IMR-90 (cell line): ENCODE measurements around the gene PRR12. TPM values are rescaled to one million over a fixed set of nuclear protein-coding genes. Genes with fewer than 3 reads are reported as not detected.

Experiments used
- ATAC-seq: fragments of 200-7000 bp; cut with Tn5 transposase; 2 replicates; pipeline ENCODE4 v1.9.1; 2020; ENCODE audit warnings: low read depth, mild to moderate bottlenecking, moderate library complexity
- BruUV-seq: library from RNA; stranded (reverse); fragments of 400-500 nt; replicated peaks from 2 replicates; lab custom pipeline; 2021; lab: Mats Ljungman, UMichigan
- CTCF ChIA-PET: fragments of 300-600 bp; formaldehyde crosslinking; extraction: SDS; loops from one replicate; lab custom pipeline; 2021; ENCODE audit warnings: antibody characterized with exemption; lab: Yijun Ruan, JAX
- POLR2A ChIA-PET: fragments of 300-600 bp; sonication (Branson Sonifier 250); formaldehyde crosslinking; loops from one replicate; lab custom pipeline; 2022; ENCODE audit warnings: antibody characterized with exemption; ENCODE audit not compliant: unreplicated experiment; lab: Charles Lee
- DNase-seq: peaks from one replicate; pipeline ENCODE4 v3.0.0; 2013
- H2AFZ ChIP-seq: replicated peaks from 2 replicates; pipeline ENCODE3; 2013; ENCODE audit warnings: low read length, mild to moderate bottlenecking; ENCODE audit not compliant: poor library complexity
- H2AK5ac ChIP-seq: 2 replicates; pipeline ENCODE4 v1.6.1; 2013; ENCODE audit warnings: low read depth, low read length, inconsistent platforms
- H2AK9ac ChIP-seq: replicated peaks from 2 replicates; pipeline ENCODE3; 2013; ENCODE audit warnings: mild to moderate bottlenecking, low read depth, low read length, moderate library complexity; ENCODE audit not compliant: poor library complexity
- H2BK120ac ChIP-seq: 2 replicates; pipeline ENCODE4 v1.6.1; 2013; ENCODE audit warnings: low read depth, low read length, inconsistent platforms
- H2BK15ac ChIP-seq: 3 replicates; pipeline ENCODE4 v1.6.1; 2013; ENCODE audit warnings: low read depth, low read length, inconsistent platforms
- H2BK20ac ChIP-seq: 2 replicates; pipeline ENCODE4 v1.6.1; 2013; ENCODE audit warnings: low read depth, mild to moderate bottlenecking, inconsistent platforms, low read length, moderate library complexity
- H2BK5ac ChIP-seq: 2 replicates; pipeline ENCODE4 v1.6.1; 2013; ENCODE audit warnings: mild to moderate bottlenecking, low read depth, low read length, inconsistent platforms; ENCODE audit not compliant: poor library complexity, severe bottlenecking
- H3K14ac ChIP-seq: replicated peaks from 2 replicates; pipeline ENCODE4 v1.6.1; 2013; ENCODE audit warnings: low read depth, low read length, inconsistent platforms
- H3K18ac ChIP-seq: 2 replicates; pipeline ENCODE4 v1.6.1; 2013; ENCODE audit warnings: low read depth, low read length, control low read depth
- H3K23ac ChIP-seq: 2 replicates; pipeline ENCODE4 v1.6.1; 2013; ENCODE audit warnings: low read depth, low read length, inconsistent platforms
- H3K27ac ChIP-seq: 2 replicates; pipeline ENCODE4 v1.5.1; 2013; ENCODE audit warnings: mild to moderate bottlenecking, control low read depth, low read length; ENCODE audit not compliant: insufficient read depth
- H3K27me3 ChIP-seq: 2 replicates; pipeline ENCODE4 v1.6.1; 2013; ENCODE audit warnings: low read length; ENCODE audit not compliant: control insufficient read depth, insufficient read depth
- H3K36me3 ChIP-seq: 2 replicates; pipeline ENCODE4 v1.6.1; 2013; ENCODE audit warnings: low read length, mixed read lengths; ENCODE audit not compliant: control insufficient read depth, insufficient read depth
- H3K4ac ChIP-seq: 2 replicates; pipeline ENCODE4 v1.6.1; 2013; ENCODE audit warnings: low read depth, low read length, inconsistent platforms
- H3K4me1 ChIP-seq: 2 replicates; pipeline ENCODE4 v1.6.1; 2013; ENCODE audit warnings: low read length, mixed read lengths; ENCODE audit not compliant: control insufficient read depth, insufficient read depth
- H3K4me2 ChIP-seq: 2 replicates; pipeline ENCODE4 v1.6.1; 2013; ENCODE audit warnings: low read depth, mild to moderate bottlenecking, control low read depth, low read length, moderate library complexity
- H3K4me3 ChIP-seq: 2 replicates; pipeline ENCODE4 v1.5.1; 2013; ENCODE audit warnings: low read depth, mild to moderate bottlenecking, control low read depth, low read length, moderate library complexity; ENCODE audit not compliant: insufficient read depth
- H3K56ac ChIP-seq: 2 replicates; pipeline ENCODE4 v1.6.1; 2013; ENCODE audit warnings: low read length, inconsistent platforms; ENCODE audit not compliant: insufficient read depth; ENCODE audit errors: extremely low read depth
- H3K79me1 ChIP-seq, 2 experiments: 2 replicates each; pipeline ENCODE4 v1.6.1; 2013; ENCODE audit warnings: low read length in 2 of 2, inconsistent platforms in 1 of 2, low read depth in 1 of 2
- H3K9ac ChIP-seq: 2 replicates; pipeline ENCODE4 v1.6.1; 2013; ENCODE audit warnings: low read depth, low read length, control low read depth
- H3K9me1 ChIP-seq: 2 replicates; pipeline ENCODE4 v1.6.1; 2013; ENCODE audit warnings: low read length, inconsistent platforms; ENCODE audit not compliant: insufficient read depth
- H3K9me3 ChIP-seq: 2 replicates; pipeline ENCODE4 v1.6.1; 2013; ENCODE audit warnings: low read length; ENCODE audit not compliant: control insufficient read depth, insufficient read depth
- H4K20me1 ChIP-seq: 2 replicates; pipeline ENCODE4 v1.6.1; 2013; ENCODE audit warnings: low read length, inconsistent platforms; ENCODE audit not compliant: insufficient read depth
- H4K5ac ChIP-seq: 2 replicates; pipeline ENCODE4 v1.6.1; 2013; ENCODE audit warnings: mild to moderate bottlenecking, low read depth, low read length, control low read depth
- H4K8ac ChIP-seq, 2 experiments: 2 replicates each; pipeline ENCODE4 v1.6.1; 2013; ENCODE audit warnings: low read depth in 2 of 2, low read length in 2 of 2, control low read depth in 1 of 2, inconsistent platforms in 1 of 2
- H4K91ac ChIP-seq: 2 replicates; pipeline ENCODE4 v1.6.1; 2013; ENCODE audit warnings: low read depth, low read length, inconsistent platforms; ENCODE audit not compliant: insufficient read depth
- BHLHE40 ChIP-seq: fragments of 150-350 bp; IDR thresholded peaks from 2 replicates; pipeline ENCODE4 v1.6.1; 2016; ENCODE audit warnings: mild to moderate bottlenecking, low read depth, low read length
- WGBS, 2 experiments: methylation state at CpG; one replicate each; pipeline versions ENCODE4 v1.1.5 to v1.1.7; 2013; ENCODE audit warnings: missing lambda C conversion rate in 2 of 2; ENCODE audit not compliant: insufficient read length in 1 of 2; ENCODE audit errors: extremely low coverage in 2 of 2; 5-methylcytosine and 5-hydroxymethylcytosine counted together
- dilution Hi-C: fragments of 300-500 bp; cut with HindIII; formaldehyde crosslinking; loops from one replicate; pipeline ENCODE4 v1.14.3; 2018; ENCODE audit warnings: low sequenced_read_pairs; ENCODE audit not compliant: unreplicated experiment
- in situ Hi-C: fragments of 300-500 bp; cut with MboI; formaldehyde crosslinking; loops from 3 replicates; pipeline ENCODE4 v1.14.3; 2019; ENCODE audit warnings: low sequenced_read_pairs, inconsistent platforms, mixed read lengths
- intact Hi-C: fragments of 100-400 bp; cut with micrococcal nuclease; formaldehyde crosslinking; loops from 2 replicates; pipeline ENCODE4 v1.10.0; 2022
- polyA plus RNA-seq, 3 experiments: library from polyadenylated mRNA; depleted of rRNA; stranded (reverse); fragments of >200 nt; gene quantifications; 2 replicates each; pipeline ENCODE4 v1.2.3, GENCODE V29; 2012; ENCODE audit warnings: low replicate concordance in 1 of 3
- total RNA-seq: library from RNA; depleted of rRNA; stranded (reverse); fragments of >200 nt; gene quantifications from 2 replicates; pipeline ENCODE4 v1.2.3, GENCODE V29; 2012

PRR12 gene
- total and polyA plus RNA-seq, 2 of the 4 experiments (the other 2 are of a cell fraction): 0.36 to 4.1 TPM

GRCh38 chr19:49559443-49559842 is 31.5 kb upstream of the PRR12 start:
- no peak overlapping the region for H3K18ac ChIP-seq
- no peak for DNase-seq
- no peak overlapping the region for H2BK20ac ChIP-seq
- BruUV-seq: no TSS peak
- no peak overlapping the region for H2AK5ac ChIP-seq
- H3K27me3 ChIP-seq: no peaks in the 10 kb centered on the region
- H3K4me1 ChIP-seq: no peaks in the 10 kb centered on the region
- H3K9ac ChIP-seq: no peak overlapping the region
- H2BK5ac ChIP-seq: no peak overlapping the region
- in situ Hi-C loops: loop anchor here (25.0 kb wide), 1 partner anchor 297 kb away; no protein-coding TSS in a partner anchor
- H3K56ac ChIP-seq: no peak overlapping the region
- peaks cover 53% of the 10 kb centered on the region for H3K36me3 ChIP-seq
- H4K20me1 ChIP-seq: peaks cover 25% of the 10 kb centered on the region
- no peak overlapping the region for H3K4ac ChIP-seq
- peak overlapping the region; percentile 11 for H2AFZ ChIP-seq
- H3K9me1 ChIP-seq: 0 out of 2 replicates have a peak, but pooled peaks cover 4% of the 10 kb centered on the region
- no peak overlapping the region for H3K27ac ChIP-seq
- no peak overlapping the region for H4K8ac ChIP-seq
- dilution Hi-C loops: no loop called here
- no CpG with 5 or more reads among the region's 3 CpGs for WGBS, 2 experiments
- H3K4me2 ChIP-seq: no peak overlapping the region
- intact Hi-C loops: no loop called here
- no peak overlapping the region for H4K91ac ChIP-seq
- TF ChIP-seq BHLHE40: no peak
- H3K79me1 ChIP-seq: peaks cover 25 to 44% of the 10 kb centered on the region in 2 experiments
- H2BK120ac ChIP-seq: no peak overlapping the region
- H2AK9ac ChIP-seq: no peak overlapping the region
- no peak overlapping the region for H3K4me3 ChIP-seq
- ChIA-PET CTCF (interaction anchor here (1.6 kb wide), 1 partner anchor 11 kb away, joined by 7 read pairs; no protein-coding TSS in a partner anchor), POLR2A (no interaction called here)
- no peak overlapping the region for H4K5ac ChIP-seq
- no peak overlapping the region for H3K23ac ChIP-seq
- H2BK15ac ChIP-seq: no peak overlapping the region
- H3K14ac ChIP-seq: no peak overlapping the region
- ATAC-seq: no peak
- H3K9me3 ChIP-seq: no peaks in the 10 kb centered on the region
